H1 (cell line): Measurements from ENCODE around the gene TAF9. TPM values are rescaled to one million over a fixed set of nuclear protein-coding genes. Genes with fewer than 3 reads are reported as not detected.

Experiments
- BACH1 ChIP-seq: IDR thresholded peaks from 2 replicates; pipeline ENCODE4 v1.6.1; 2012; ENCODE audit warnings: low read length, improper control_type of control experiment
- CHD7 ChIP-seq: fragments of 300-600 bp; sonication (generic); IDR thresholded peaks from 2 replicates; pipeline ENCODE4 v1.7.1; 2012; ENCODE audit warnings: low read length, moderate library complexity, mild to moderate bottlenecking, inconsistent platforms; ENCODE audit not compliant: insufficient replicate concordance
- GTF2F1 ChIP-seq: IDR thresholded peaks from 2 replicates; pipeline ENCODE4 v1.6.1; 2012; ENCODE audit warnings: low read depth, low read length, improper control_type of control experiment, borderline replicate concordance
- HDAC2 ChIP-seq, 2 experiments: fragments of 300-600 bp in 1 of 2; sonication (generic) in 1 of 2; IDR thresholded peaks; 2 replicates each; pipeline ENCODE4 v1.6.1; 2011 to 2012; ENCODE audit warnings: low read depth in 2 of 2, low read length in 2 of 2, mild to moderate bottlenecking in 2 of 2, moderate library complexity in 2 of 2, borderline replicate concordance in 1 of 2, inconsistent platforms in 1 of 2
- MAFK ChIP-seq: IDR thresholded peaks from 2 replicates; pipeline ENCODE4 v1.6.1; 2012; ENCODE audit warnings: low read depth, mild to moderate bottlenecking, improper control_type of control experiment, low read length
- SIRT6 ChIP-seq: IDR thresholded peaks from one replicate; pipeline ENCODE4 v1.7.1; 2012; ENCODE audit warnings: low read length, inconsistent platforms
- SIX5 ChIP-seq: IDR thresholded peaks from 2 replicates; pipeline ENCODE4 v1.6.1; 2011; ENCODE audit warnings: mild to moderate bottlenecking, low read depth, low read length
- TAF1 ChIP-seq: IDR thresholded peaks from 2 replicates; pipeline ENCODE4 v1.6.1; 2011; ENCODE audit warnings: mild to moderate bottlenecking, low read depth, low read length
- TCF12 ChIP-seq: IDR thresholded peaks from 2 replicates; pipeline ENCODE4 v1.6.1; 2011; ENCODE audit warnings: low read depth, mild to moderate bottlenecking, low read length
- polyA plus RNA-seq, 7 experiments: library from polyadenylated mRNA; depleted of rRNA in 3 of 7; stranded (reverse) in 5 of 7; unstranded in 2 of 7; fragments of >200 nt in 5 of 7; fragments of 200-250 nt in 2 of 7; gene quantifications; 1 replicate in 5 of 7; 2 replicates in 1 of 7; 4 replicates in 1 of 7; pipeline versions ENCODE4 v1.2.1 to v1.2.3, GENCODE V29; 2011 to 2013; ENCODE audit warnings: missing spikeins in 2 of 7, mixed read lengths in 2 of 7
- total RNA-seq: library from RNA; stranded (reverse); fragmentation: NEBNext Ultra II Directional; extraction: Animal tissue kit (Norgen Biotek cat#: 25700); gene quantifications from 2 replicates; pipeline ENCODE4 v1.2.1, GENCODE V29; 2021

TAF9 gene
- total and polyA plus RNA-seq, 2 of the 8 experiments (the other 6 are each of a cell fraction or from before 2014, with no cell fraction given): 85.1 to 135 TPM

GRCh38 chr5:69343083-69343482, 26.2 kb downstream of the TAF9 start (continued):
- TF ChIP-seq SIX5 (no peak), BACH1 (no peak), MAFK (no peak), TCF12 (no peak), GTF2F1 (no peak), CHD7 (no peak), HDAC2 (IDR thresholded peaks at IDR 0.05; ENCODE audit: borderline replicate concordance in 1 of 2, low read depth in 2 of 2, low read length in 2 of 2) (no peak), SIRT6 (no peak), TAF1 (no peak)
- TF ChIP-seq, all 59 proteins: peak for 0
